Tibial nerve (tissue), 3 donors: ENCODE data around the gene PLXNA1.

Source experiments
- POLR2A ChIP-seq, 2 donors: fragments of 450-650 bp; IDR thresholded peaks; one replicate each; pipeline ENCODE4 v1.6.1; 2017; ENCODE audit warnings: antibody characterized with exemption in 2 of 2, mild to moderate bottlenecking in 2 of 2, moderate library complexity in 2 of 2
- TF ChIP-seq, protein P1 (sequence below), 5 experiments: fragments of 200-600 bp in 3 of 5; fragments of 450-650 bp in 2 of 5; sonication (generic) in 3 of 5; IDR thresholded peaks; one replicate each; pipeline ENCODE4 v1.5.1; 2016 to 2019; ENCODE audit warnings: antibody characterized with exemption in 5 of 5, mild to moderate bottlenecking in 3 of 5, moderate library complexity in 2 of 5

DNA sequence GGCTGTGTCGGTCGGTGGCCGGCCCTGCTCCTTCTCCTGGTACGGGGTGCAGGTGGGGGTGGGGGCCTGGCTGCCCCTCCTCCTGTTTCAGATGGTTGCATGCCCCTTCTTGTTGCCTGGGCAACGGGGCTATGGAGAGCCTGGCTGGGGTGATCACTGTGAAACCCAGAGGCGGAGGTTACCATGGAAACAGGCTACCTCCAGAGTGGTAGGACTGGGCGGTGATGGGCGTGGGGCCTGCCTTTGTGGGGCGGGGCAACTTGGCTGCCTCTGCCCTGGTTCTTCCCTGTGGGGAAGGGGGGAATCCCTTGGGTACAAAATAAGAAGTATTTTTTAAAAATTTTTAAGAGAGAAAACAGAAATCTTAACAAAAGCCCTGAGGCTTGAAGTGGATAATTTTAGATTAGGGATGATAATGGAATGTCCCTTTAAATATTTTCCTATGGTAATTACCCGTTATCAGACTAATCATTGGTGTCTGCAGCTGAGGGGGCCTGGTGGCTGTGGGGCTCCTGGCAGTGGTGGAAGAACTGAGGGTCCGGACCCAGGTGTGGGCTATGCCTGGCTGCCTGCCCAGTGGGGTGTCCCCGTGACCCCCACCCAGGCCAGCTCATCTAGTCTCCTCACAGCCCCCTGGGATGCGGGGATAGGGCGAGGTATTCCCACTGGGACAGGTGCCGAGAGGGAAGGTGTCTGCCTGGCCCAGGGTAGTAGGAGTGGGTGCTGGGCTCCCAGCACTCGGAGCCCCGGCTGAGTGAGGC lies 32.5 kb downstream of the PLXNA1 start:
- TF ChIP-seq, protein P1, sequence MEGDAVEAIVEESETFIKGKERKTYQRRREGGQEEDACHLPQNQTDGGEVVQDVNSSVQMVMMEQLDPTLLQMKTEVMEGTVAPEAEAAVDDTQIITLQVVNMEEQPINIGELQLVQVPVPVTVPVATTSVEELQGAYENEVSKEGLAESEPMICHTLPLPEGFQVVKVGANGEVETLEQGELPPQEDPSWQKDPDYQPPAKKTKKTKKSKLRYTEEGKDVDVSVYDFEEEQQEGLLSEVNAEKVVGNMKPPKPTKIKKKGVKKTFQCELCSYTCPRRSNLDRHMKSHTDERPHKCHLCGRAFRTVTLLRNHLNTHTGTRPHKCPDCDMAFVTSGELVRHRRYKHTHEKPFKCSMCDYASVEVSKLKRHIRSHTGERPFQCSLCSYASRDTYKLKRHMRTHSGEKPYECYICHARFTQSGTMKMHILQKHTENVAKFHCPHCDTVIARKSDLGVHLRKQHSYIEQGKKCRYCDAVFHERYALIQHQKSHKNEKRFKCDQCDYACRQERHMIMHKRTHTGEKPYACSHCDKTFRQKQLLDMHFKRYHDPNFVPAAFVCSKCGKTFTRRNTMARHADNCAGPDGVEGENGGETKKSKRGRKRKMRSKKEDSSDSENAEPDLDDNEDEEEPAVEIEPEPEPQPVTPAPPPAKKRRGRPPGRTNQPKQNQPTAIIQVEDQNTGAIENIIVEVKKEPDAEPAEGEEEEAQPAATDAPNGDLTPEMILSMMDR (IDR thresholded peaks at IDR 0.05), result no peak
- TF ChIP-seq POLR2A (IDR thresholded peaks at IDR 0.05), result no peak
